Sigmoid colon (tissue), 7 donors: ENCODE results near the gene DENND4B. TPM values are rescaled to one million over a fixed set of nuclear protein-coding genes. Genes with fewer than 3 reads are reported as not detected.

Experiments used
- DNase-seq: peaks from one replicate; pipeline ENCODE4 v3.0.0-alpha.2; 2019
- H3K27ac ChIP-seq, 4 donors: fragments of 200-600 bp; sonication (generic); one replicate each; pipeline ENCODE4 v1.5.1; 2016 to 2019; ENCODE audit warnings: mild to moderate bottlenecking in 1 of 4
- H3K27me3 ChIP-seq, 3 donors: fragments of 200-600 bp; sonication (generic); one replicate each; pipeline ENCODE4 v1.5.1; 2019; ENCODE audit warnings: mild to moderate bottlenecking in 1 of 3
- H3K36me3 ChIP-seq, 4 donors: fragments of 200-600 bp; sonication (generic); one replicate each; pipeline ENCODE4 v1.5.1; 2016 to 2019
- H3K4me1 ChIP-seq, 4 donors: fragments of 200-600 bp; sonication (generic); one replicate each; pipeline ENCODE4 v1.5.1; 2017 to 2019
- H3K4me3 ChIP-seq, 4 donors: fragments of 200-600 bp; sonication (generic); one replicate each; pipeline ENCODE4 v1.5.1; 2017 to 2019; ENCODE audit warnings: mild to moderate bottlenecking in 2 of 4, moderate library complexity in 1 of 4
- H3K9me3 ChIP-seq, 4 donors: fragments of 200-600 bp in 3 of 4; sonication (generic) in 3 of 4; one replicate each; pipeline versions ENCODE4 v1.5.1 to v1.6.1; 2013 to 2019
- EP300 ChIP-seq, 4 donors: sonication (generic); formaldehyde crosslinking; IDR thresholded peaks; one replicate each; pipeline ENCODE4 v1.6.1; 2017; ENCODE audit warnings: antibody characterized with exemption in 4 of 4
- POLR2A ChIP-seq, 2 donors: fragments of 450-650 bp; IDR thresholded peaks; one replicate each; pipeline ENCODE4 v1.6.1; 2016; ENCODE audit warnings: antibody characterized with exemption in 2 of 2, mild to moderate bottlenecking in 2 of 2, moderate library complexity in 2 of 2
- POLR2AphosphoS5 ChIP-seq, 4 donors: sonication (generic); formaldehyde crosslinking; IDR thresholded peaks; one replicate each; pipeline ENCODE4 v1.6.1; 2017; ENCODE audit warnings: antibody characterized with exemption in 4 of 4
- WGBS, 2 donors: extraction: QIAGEN DNeasy Blood & Tissue Kit; methylation state at CpG; one replicate each; pipeline ENCODE4 v1.1.7; 2013; 5-methylcytosine and 5-hydroxymethylcytosine counted together
- intact Hi-C: fragments of 100-400 bp; cut with DNase I; formaldehyde crosslinking; loops from one replicate; pipeline ENCODE4 v1.15.1; 2023
- polyA plus RNA-seq, 3 donors: library from polyadenylated mRNA; stranded (reverse); fragments of 200-250 nt; gene quantifications; one replicate each; pipeline ENCODE4 v1.2.3, GENCODE V29; 2013
- total RNA-seq, 4 donors: library from RNA; depleted of rRNA; stranded (reverse); fragments of >200 nt; gene quantifications; one replicate each; pipeline ENCODE4 v1.1.0, GENCODE V29; 2016
- TF ChIP-seq, protein P1 (sequence below), 4 experiments: fragments of 450-650 bp in 3 of 4; fragments of 200-600 bp in 1 of 4; IDR thresholded peaks; one replicate each; pipeline ENCODE4 v1.5.1; 2016 to 2019; ENCODE audit warnings: antibody characterized with exemption in 4 of 4, mild to moderate bottlenecking in 3 of 4, moderate library complexity in 2 of 4
- donor health status: healthy with polysubstance abuse.
- donor health status: Bipolar disorder and iron deficiency.
- donor health status: healthy.

The DENND4B gene
- total and polyA plus RNA-seq, 7 donors, result 4.9 to 41.6 (median 18.1) TPM

DNA sequence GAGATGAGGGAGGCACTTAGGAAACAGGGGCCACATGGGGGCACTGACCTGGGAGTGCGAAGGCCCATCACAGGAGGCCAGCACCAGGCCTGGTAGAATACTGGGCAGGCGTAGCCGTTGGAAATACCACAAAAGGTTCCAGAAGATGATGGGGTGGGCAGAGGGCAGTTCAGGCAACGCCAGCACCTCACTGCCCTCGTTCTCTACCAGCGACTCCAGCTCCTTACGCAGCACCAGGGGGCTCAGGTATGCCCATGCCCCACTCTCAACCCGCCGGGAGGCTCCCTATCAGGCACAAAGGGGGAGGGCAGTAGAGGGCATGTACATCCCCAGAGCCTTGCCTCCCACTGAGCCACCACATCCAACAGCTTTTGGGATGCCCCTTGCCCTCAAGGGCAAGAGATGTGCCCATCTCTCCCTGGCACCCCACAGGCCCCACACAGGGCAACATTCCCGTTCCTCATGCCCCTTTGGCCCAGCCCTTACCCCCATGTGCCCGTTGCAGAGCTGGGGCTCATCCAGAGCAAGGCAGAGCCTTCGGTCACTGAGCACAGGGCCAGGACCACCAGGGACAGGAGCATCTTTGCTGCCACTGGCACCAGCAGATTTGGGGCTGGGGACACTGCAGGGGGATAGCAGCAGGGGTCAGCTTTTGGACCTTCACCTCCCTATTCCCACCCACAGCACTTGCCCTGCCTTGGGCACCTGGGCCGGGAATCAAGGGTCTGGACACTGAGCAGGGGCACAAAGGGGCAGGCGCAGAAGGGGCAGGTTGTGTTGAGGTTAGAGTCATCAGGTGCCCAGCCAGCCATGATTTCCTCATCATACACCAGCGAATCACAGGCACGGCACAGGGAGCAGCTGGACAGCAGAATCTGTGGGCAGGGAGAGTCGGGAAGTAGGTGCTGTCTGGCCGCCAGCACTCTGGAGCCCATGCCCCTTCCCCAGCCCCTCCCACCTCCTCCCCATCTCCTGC, 14.1 kb downstream of the DENND4B start:
- H3K36me3 ChIP-seq, result peaks cover 41 to 77% (median 63%) of the 10 kb centered on the region in 4 donors
- DNase-seq, result peak; percentile 63
- WGBS, 2 donors, result 97 to 99% methylated on average over 18 of the region's 18 CpGs

DNA sequence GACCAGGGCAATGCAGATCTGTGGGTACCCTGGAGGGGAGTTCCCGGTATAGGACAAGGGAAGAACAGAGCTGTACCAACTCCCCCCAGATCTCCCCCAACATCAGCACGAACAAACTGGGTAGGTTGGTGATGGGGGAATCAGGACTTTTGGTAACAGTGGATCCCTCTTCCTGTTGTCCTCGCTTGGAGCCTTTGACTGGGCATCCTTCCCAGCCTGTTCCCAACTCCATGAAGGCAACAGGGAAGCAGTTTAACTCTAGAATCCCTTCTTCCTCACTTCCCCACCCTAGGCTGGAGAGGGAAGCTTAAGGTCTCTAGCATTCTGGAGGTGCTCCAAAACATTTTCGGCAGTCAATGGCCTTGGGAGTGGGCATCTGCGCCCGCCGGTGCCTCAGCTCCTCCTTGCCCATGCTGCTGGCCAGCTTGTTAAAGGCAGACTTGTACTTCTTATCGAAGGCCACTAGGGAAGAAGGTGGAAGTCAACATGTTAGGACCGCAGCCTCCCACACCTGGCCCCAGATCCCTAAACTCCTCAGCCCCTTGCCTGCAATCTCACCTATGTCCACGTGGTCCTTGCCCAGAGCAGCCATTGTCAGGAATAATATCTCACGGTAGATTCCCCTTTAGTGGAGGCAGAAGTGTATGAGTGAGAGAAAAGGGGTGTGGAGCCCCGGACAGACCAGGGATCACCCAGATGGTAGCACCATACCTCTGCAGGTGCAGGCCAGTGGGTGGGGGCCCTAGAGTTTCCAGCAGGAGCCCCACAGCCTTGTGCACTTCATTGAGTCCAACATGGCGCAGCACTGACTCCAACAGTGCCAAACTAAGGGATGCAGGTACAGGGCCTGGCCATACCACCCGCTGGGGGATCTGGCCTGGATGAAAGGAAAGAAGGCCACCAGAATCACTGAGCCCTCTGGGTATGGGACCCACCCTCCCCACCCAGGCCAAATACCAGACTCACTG, 16.3 kb downstream of the DENND4B start:
- Histone ChIP-seq H3K27me3 (no peaks in the 10 kb centered on the region), H3K9me3 (no peaks in the 10 kb centered on the region), H3K36me3 (peaks cover 22 to 55% (median 42%) of the 10 kb centered on the region in 4 donors), H3K4me1 (no peaks in the 10 kb centered on the region), H3K27ac (peak overlapping the region in 1 of 4 donors; percentile 25), H3K4me3 (no peak overlapping the region)
- intact Hi-C loops, result no loop called here
- 88 to 92% methylated on average over 14 of the region's 14 CpGs for WGBS, 2 donors
- TF ChIP-seq EP300 (IDR thresholded peaks at IDR 0.05) (no peak), POLR2AphosphoS5 (IDR thresholded peaks at IDR 0.05) (no peak), POLR2A (IDR thresholded peaks at IDR 0.05) (no peak)
- TF ChIP-seq, protein P1, sequence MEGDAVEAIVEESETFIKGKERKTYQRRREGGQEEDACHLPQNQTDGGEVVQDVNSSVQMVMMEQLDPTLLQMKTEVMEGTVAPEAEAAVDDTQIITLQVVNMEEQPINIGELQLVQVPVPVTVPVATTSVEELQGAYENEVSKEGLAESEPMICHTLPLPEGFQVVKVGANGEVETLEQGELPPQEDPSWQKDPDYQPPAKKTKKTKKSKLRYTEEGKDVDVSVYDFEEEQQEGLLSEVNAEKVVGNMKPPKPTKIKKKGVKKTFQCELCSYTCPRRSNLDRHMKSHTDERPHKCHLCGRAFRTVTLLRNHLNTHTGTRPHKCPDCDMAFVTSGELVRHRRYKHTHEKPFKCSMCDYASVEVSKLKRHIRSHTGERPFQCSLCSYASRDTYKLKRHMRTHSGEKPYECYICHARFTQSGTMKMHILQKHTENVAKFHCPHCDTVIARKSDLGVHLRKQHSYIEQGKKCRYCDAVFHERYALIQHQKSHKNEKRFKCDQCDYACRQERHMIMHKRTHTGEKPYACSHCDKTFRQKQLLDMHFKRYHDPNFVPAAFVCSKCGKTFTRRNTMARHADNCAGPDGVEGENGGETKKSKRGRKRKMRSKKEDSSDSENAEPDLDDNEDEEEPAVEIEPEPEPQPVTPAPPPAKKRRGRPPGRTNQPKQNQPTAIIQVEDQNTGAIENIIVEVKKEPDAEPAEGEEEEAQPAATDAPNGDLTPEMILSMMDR (IDR thresholded peaks at IDR 0.05), result no peak
- DNase-seq, result no peak

More for the DNA sequence above, 14.1 kb downstream of the DENND4B start:
- Histone ChIP-seq H3K4me1 (no peaks in the 10 kb centered on the region), H3K27me3 (no peaks in the 10 kb centered on the region), H3K4me3 (no peak overlapping the region), H3K9me3 (no peaks in the 10 kb centered on the region), H3K27ac (no peak overlapping the region)
- intact Hi-C loops, result no loop called here
- TF ChIP-seq POLR2AphosphoS5 (IDR thresholded peaks at IDR 0.05) (no peak), EP300 (IDR thresholded peaks at IDR 0.05) (no peak), POLR2A (IDR thresholded peaks at IDR 0.05) (no peak)
- TF ChIP-seq, protein P1 (IDR thresholded peaks at IDR 0.05), result no peak

DNA sequence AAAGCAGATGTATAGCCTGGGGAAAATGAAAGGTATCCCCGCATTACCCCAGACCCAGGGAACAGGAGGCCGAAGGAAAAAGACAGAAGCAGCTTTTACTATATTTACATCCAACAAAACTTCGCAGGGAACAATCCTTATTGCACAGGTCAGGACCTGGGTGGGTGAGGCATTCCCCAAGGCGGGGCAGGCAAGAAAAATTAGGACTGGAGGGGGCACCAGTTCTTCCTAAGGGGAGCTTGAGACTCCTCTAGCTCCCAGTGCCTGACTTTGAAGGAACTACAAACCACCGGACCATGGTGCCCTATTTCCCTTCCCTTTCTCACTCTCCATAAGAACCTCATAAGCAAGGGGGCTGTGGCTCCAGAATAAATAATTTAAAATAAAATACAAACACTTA, 17.1 kb downstream of the DENND4B start:
- H3K4me1 ChIP-seq, result peaks cover 0 to 3% (median 0%) of the 10 kb centered on the region in 4 donors
- no peak for DNase-seq
- H3K9me3 ChIP-seq, result no peaks in the 10 kb centered on the region
- H3K27ac ChIP-seq, result peak overlapping the region in 1 of 4 donors; percentile 25
- H3K36me3 ChIP-seq, result peaks cover 19 to 46% (median 34%) of the 10 kb centered on the region in 4 donors
- TF ChIP-seq EP300 (IDR thresholded peaks at IDR 0.05) (no peak), POLR2AphosphoS5 (IDR thresholded peaks at IDR 0.05) (no peak), POLR2A (IDR thresholded peaks at IDR 0.05) (no peak)
- TF ChIP-seq, protein P1 (IDR thresholded peaks at IDR 0.05), result no peak
- no peaks in the 10 kb centered on the region for H3K27me3 ChIP-seq
- intact Hi-C loops, result no loop called here
- no peak overlapping the region for H3K4me3 ChIP-seq
- 84 to 85% methylated on average over 5 of the region's 5 CpGs for WGBS, 2 donors

DNA sequence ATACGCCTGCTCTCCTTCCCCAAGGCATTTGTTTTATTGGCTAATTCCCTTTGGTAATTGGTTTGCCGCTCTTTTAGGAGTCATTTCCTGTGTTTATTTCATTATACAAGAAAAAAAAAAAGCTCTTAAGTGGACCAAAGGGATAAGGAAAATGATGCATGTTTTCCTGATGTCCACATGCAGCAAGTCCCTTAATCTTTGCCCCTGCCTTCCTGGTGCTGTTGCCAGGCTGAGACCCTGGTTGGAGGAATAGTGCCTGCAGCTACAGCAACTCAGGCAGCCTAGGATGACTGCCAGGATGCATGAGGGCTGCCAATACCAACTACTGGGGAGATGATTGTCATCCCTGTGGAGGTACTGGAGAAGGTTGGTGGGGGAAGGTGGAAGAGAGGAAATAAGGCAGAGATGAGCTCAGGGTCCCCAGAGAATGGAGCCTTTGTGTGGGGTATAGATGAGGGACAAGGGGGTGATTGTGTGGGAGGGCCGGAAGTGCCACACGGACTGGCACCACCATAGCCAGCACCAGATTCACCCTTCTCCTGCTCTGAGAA, 17.7 kb downstream of the DENND4B start:
- no peaks in the 10 kb centered on the region for H3K27me3 ChIP-seq
- DNase-seq, result no peak
- H3K27ac ChIP-seq, result peak overlapping the region in 2 of 4 donors; percentile 25 to 33
- intact Hi-C loops, result no loop called here
- H3K4me1 ChIP-seq, result peaks cover 0 to 8% (median 4%) of the 10 kb centered on the region in 4 donors
- WGBS, 2 donors, result 67 to 73% methylated on average over 4 of the region's 4 CpGs
- peaks cover 14 to 41% (median 29%) of the 10 kb centered on the region in 4 donors for H3K36me3 ChIP-seq
- no peaks in the 10 kb centered on the region for H3K9me3 ChIP-seq
- no peak overlapping the region for H3K4me3 ChIP-seq
- TF ChIP-seq, protein P1 (IDR thresholded peaks at IDR 0.05), result no peak
- TF ChIP-seq EP300 (IDR thresholded peaks at IDR 0.05), result no peak
- TF ChIP-seq POLR2A (IDR thresholded peaks at IDR 0.05), result no peak
- TF ChIP-seq POLR2AphosphoS5 (IDR thresholded peaks at IDR 0.05), result no peak
